Posterior cingulate gyrus (tissue), 11 donors: ENCODE data around the gene GUCA2A.
"Not testable (repeated sequence)": the region's sequence is repeated elsewhere in the genome, so short reads cannot be mapped to it uniquely, and the experiment has no call there.

Source experiments
- DNase-seq, 10 donors: peaks; one replicate each; pipeline versions ENCODE4 v3.0.0 to v3.0.0-alpha.2; 2020 to 2021; ENCODE audit warnings: mixed read lengths in 3 of 10
- intact Hi-C: fragments of 100-400 bp; cut with DNase I; formaldehyde crosslinking; loops from one replicate; pipeline ENCODE4 v1.15.1; 2023

Gene GUCA2A

GRCh38 chr1:42164551-42165420 is at the start of gene GUCA2A:
GUCA2A (minus strand) TSS chr1:42164745; CDS start chr1:42164712, 33 bp downstream.
- intact Hi-C loops, result no loop called here
- DNase-seq, result no peak

GRCh38 chr1:42211224-42211623 is 46.7 kb upstream of the GUCA2A start:
- intact Hi-C loops, result no loop called here
- no peak for DNase-seq

GRCh38 chr1:42210421-42211133 is 46.0 kb upstream of the GUCA2A start:
- DNase-seq, result no peak
- intact Hi-C loops, result no loop called here

- intact Hi-C loops, result no loop called here
- no peak for DNase-seq
Measured at GRCh38 chr1:42209526-42210251, 45.1 kb upstream of the GUCA2A start.

- intact Hi-C loops, DNase-seq: not testable (repeated sequence)
Measured at GRCh38 chr1:42206930-42207329, 42.4 kb upstream of the GUCA2A start.

GRCh38 chr1:42206164-42206563 is 41.6 kb upstream of the GUCA2A start:
- DNase-seq, result no peak
- intact Hi-C loops, result no loop called here

- DNase-seq, result no peak
- intact Hi-C loops, result no loop called here
Measured at GRCh38 chr1:42201986-42202385, 37.4 kb upstream of the GUCA2A start.

GRCh38 chr1:42198251-42198650 is 33.7 kb upstream of the GUCA2A start:
- intact Hi-C loops, result no loop called here
- no peak for DNase-seq

- intact Hi-C loops, result no loop called here
- DNase-seq, result no peak
Measured at GRCh38 chr1:42195841-42196240, 31.3 kb upstream of the GUCA2A start.

- no peak for DNase-seq
- intact Hi-C loops, result no loop called here
Measured at GRCh38 chr1:42192106-42192505, 27.6 kb upstream of the GUCA2A start.

- intact Hi-C loops, result no loop called here
- no peak for DNase-seq
Measured at GRCh38 chr1:42191319-42191718, 26.8 kb upstream of the GUCA2A start.

- intact Hi-C loops, result no loop called here
Measured at GRCh38 chr1:42189931-42190853, 25.6 kb upstream of the GUCA2A start.

GRCh38 chr1:42186152-42186551 is 21.6 kb upstream of the GUCA2A start:
- intact Hi-C loops, result no loop called here
- DNase-seq, result no peak

More at GRCh38 chr1:42189931-42190853, 25.6 kb upstream of the GUCA2A start:
- no peak for DNase-seq

GRCh38 chr1:42184616-42185015 is 20.1 kb upstream of the GUCA2A start:
- intact Hi-C loops, result no loop called here
- no peak for DNase-seq

- intact Hi-C loops, result no loop called here
- no peak for DNase-seq
Measured at GRCh38 chr1:42183957-42184268, 19.4 kb upstream of the GUCA2A start.

GRCh38 chr1:42183210-42183956 is 18.8 kb upstream of the GUCA2A start:
- DNase-seq, result peak in 1 of 10 donors; percentile 18
- intact Hi-C loops, result no loop called here

GRCh38 chr1:42181687-42182086 is 17.1 kb upstream of the GUCA2A start:
- intact Hi-C loops, result no loop called here
- DNase-seq, result no peak

GRCh38 chr1:42179900-42180329 is 15.4 kb upstream of the GUCA2A start:
- intact Hi-C loops, result no loop called here

GRCh38 chr1:42179275-42179674 is 14.7 kb upstream of the GUCA2A start:
- DNase-seq, result no peak
- intact Hi-C loops, result no loop called here

More at GRCh38 chr1:42179900-42180329, 15.4 kb upstream of the GUCA2A start:
- no peak for DNase-seq
